MCF 10A (cell line): ENCODE measurements around the gene KLHDC4. TPM values are rescaled to one million over a fixed set of nuclear protein-coding genes. Genes with fewer than 3 reads are reported as not detected.

ENCODE experiments used
- BruUV-seq: library from RNA; stranded (reverse); fragments of 400-500 nt; replicated peaks from 2 replicates; lab custom pipeline; 2021; lab: Mats Ljungman, UMichigan
- CTCF ChIA-PET: fragments of 300-600 bp; sonication (Branson Sonifier 250); formaldehyde crosslinking; extraction: SDS; loops from one replicate; lab custom pipeline; 2021; ENCODE audit warnings: antibody characterized with exemption, inconsistent platforms; lab: Yijun Ruan, JAX
- POLR2A ChIA-PET: fragments of 300-600, 350-650 bp; sonication (Branson Sonifier 250); formaldehyde crosslinking; extraction: SDS; loops from one replicate; lab custom pipeline; 2020; ENCODE audit warnings: antibody characterized with exemption, inconsistent platforms; lab: Yijun Ruan, JAX
- DNase-seq: peaks from one replicate; pipeline ENCODE4 v3.0.0-alpha.2; 2018; ENCODE audit not compliant: unreplicated experiment
- H3K27ac Mint-ChIP-seq: one replicate; pipeline ENCODE4 v1.8.0; 2022; ENCODE audit warnings: mild to moderate bottlenecking, low read depth, mixed read lengths; ENCODE audit not compliant: unreplicated experiment
- H3K27me3 Mint-ChIP-seq: one replicate; pipeline ENCODE4 v1.8.0; 2022; ENCODE audit warnings: mixed read lengths; ENCODE audit not compliant: insufficient read depth, unreplicated experiment
- H3K36me3 Mint-ChIP-seq: one replicate; pipeline ENCODE4 v1.8.0; 2022; ENCODE audit warnings: mild to moderate bottlenecking, moderate library complexity, mixed read lengths; ENCODE audit not compliant: insufficient read depth, unreplicated experiment
- H3K4me1 Mint-ChIP-seq: one replicate; pipeline ENCODE4 v1.8.0; 2022; ENCODE audit warnings: mixed read lengths; ENCODE audit not compliant: insufficient read depth, unreplicated experiment
- H3K4me3 Mint-ChIP-seq: one replicate; pipeline ENCODE4 v1.8.0; 2022; ENCODE audit warnings: mild to moderate bottlenecking, moderate library complexity, mixed read lengths; ENCODE audit not compliant: unreplicated experiment
- H3K9me3 Mint-ChIP-seq: one replicate; pipeline ENCODE4 v1.8.0; 2022; ENCODE audit warnings: mixed read lengths; ENCODE audit not compliant: unreplicated experiment
- CTCF ChIP-seq: fragments of 200-600 bp; IDR thresholded peaks from one replicate; pipeline ENCODE4 v1.8.0; 2022; ENCODE audit warnings: antibody characterized with exemption, mild to moderate bottlenecking; ENCODE audit not compliant: unreplicated experiment
- intact Hi-C: fragments of 100-400 bp; cut with micrococcal nuclease; formaldehyde crosslinking; loops from 2 replicates; pipeline ENCODE4 v1.14.1; 2022
- total RNA-seq: library from RNA; stranded (reverse); gene quantifications from 2 replicates; pipeline ENCODE4 v1.2.3, GENCODE V29; 2022

KLHDC4 gene
- total RNA-seq, 1 experiment from 2014 or later = 106 TPM

- POLR2A ChIA-PET = interaction anchor here (0.9 to 3.1 kb wide), 15 partner anchors 12 to 898 kb away, joined by 3 to 32 read pairs (median 5); partner anchors contain the start of genes BANP, C16orf95, FBXO31 and MVD
- H3K36me3 Mint-ChIP-seq = peaks cover 49% of the 10 kb centered on the region
- peak overlapping the region; percentile 88 for H3K4me3 Mint-ChIP-seq
- peaks cover 24% of the 10 kb centered on the region for H3K4me1 Mint-ChIP-seq
- H3K27ac Mint-ChIP-seq = peak overlapping the region; percentile 46
- no peak for DNase-seq
- no TSS peak for BruUV-seq
- no peak for TF ChIP-seq CTCF
- intact Hi-C loops = loop anchor here (10.0 kb wide), 1 partner anchor 1200 kb away; the partner anchor contains the start of gene FOXC2
- no peaks in the 10 kb centered on the region for H3K9me3 Mint-ChIP-seq
- H3K27me3 Mint-ChIP-seq = no peaks in the 10 kb centered on the region
- CTCF ChIA-PET = interaction anchor here (0.6 to 3.5 kb wide), 7 partner anchors 11 to 107 kb away, joined by 3 to 25 read pairs (median 4); no protein-coding TSS in a partner anchor
These were observed 950 bp downstream of the KLHDC4 start for GRCh38 chr16:87764600-87765472.

- ChIA-PET CTCF (interaction anchor here (1.0 to 1.2 kb wide), 3 partner anchors 11 to 87 kb away, joined by 3 to 5 read pairs (median 3); no protein-coding TSS in a partner anchor), POLR2A (interaction anchor here (0.7 to 3.0 kb wide), 16 partner anchors 9 to 374 kb away, joined by 3 to 13 read pairs (median 4); partner anchors contain the start of gene SLC7A5)
- no peaks in the 10 kb centered on the region for H3K9me3 Mint-ChIP-seq
These were observed 3.2 kb downstream of the KLHDC4 start for GRCh38 chr16:87762620-87763019.

GRCh38 chr16:87762071-87762571, 3.7 kb downstream of the KLHDC4 start:
- peak; percentile 75 for DNase-seq
- H3K27ac Mint-ChIP-seq = peak overlapping the region; percentile 76
- peaks cover 76% of the 10 kb centered on the region for H3K36me3 Mint-ChIP-seq
- CTCF ChIA-PET = interaction anchor here (0.9 to 1.2 kb wide), 4 partner anchors 8 to 87 kb away, joined by 3 to 5 read pairs (median 3); no protein-coding TSS in a partner anchor
- POLR2A ChIA-PET = interaction anchor here (0.7 to 3.0 kb wide), 17 partner anchors 10 to 374 kb away, joined by 3 to 13 read pairs (median 4); partner anchors contain the start of gene SLC7A5
- TF ChIP-seq CTCF = no peak
- peak overlapping the region; percentile 70 for H3K4me3 Mint-ChIP-seq
- intact Hi-C loops = loop anchor here (10.0 kb wide), 1 partner anchor 1197 kb away; the partner anchor contains the start of gene FOXC2
- no TSS peak for BruUV-seq
- H3K9me3 Mint-ChIP-seq = no peaks in the 10 kb centered on the region
- H3K27me3 Mint-ChIP-seq = no peaks in the 10 kb centered on the region
- peaks cover 14% of the 10 kb centered on the region for H3K4me1 Mint-ChIP-seq

More at GRCh38 chr16:87762620-87763019, 3.2 kb downstream of the KLHDC4 start:
- intact Hi-C loops = loop anchor here (10.0 kb wide), 1 partner anchor 1198 kb away; the partner anchor contains the start of gene FOXC2
- DNase-seq = peak; percentile 75
- no peaks in the 10 kb centered on the region for H3K27me3 Mint-ChIP-seq
- TF ChIP-seq CTCF = no peak
- no TSS peak for BruUV-seq
- peak overlapping the region; percentile 70 for H3K4me3 Mint-ChIP-seq
- H3K4me1 Mint-ChIP-seq = peaks cover 14% of the 10 kb centered on the region
- peak overlapping the region; percentile 76 for H3K27ac Mint-ChIP-seq
- H3K36me3 Mint-ChIP-seq = peaks cover 71% of the 10 kb centered on the region
